ENCODE results near the gene TMEM30A.

Gene TMEM30A

DNA sequence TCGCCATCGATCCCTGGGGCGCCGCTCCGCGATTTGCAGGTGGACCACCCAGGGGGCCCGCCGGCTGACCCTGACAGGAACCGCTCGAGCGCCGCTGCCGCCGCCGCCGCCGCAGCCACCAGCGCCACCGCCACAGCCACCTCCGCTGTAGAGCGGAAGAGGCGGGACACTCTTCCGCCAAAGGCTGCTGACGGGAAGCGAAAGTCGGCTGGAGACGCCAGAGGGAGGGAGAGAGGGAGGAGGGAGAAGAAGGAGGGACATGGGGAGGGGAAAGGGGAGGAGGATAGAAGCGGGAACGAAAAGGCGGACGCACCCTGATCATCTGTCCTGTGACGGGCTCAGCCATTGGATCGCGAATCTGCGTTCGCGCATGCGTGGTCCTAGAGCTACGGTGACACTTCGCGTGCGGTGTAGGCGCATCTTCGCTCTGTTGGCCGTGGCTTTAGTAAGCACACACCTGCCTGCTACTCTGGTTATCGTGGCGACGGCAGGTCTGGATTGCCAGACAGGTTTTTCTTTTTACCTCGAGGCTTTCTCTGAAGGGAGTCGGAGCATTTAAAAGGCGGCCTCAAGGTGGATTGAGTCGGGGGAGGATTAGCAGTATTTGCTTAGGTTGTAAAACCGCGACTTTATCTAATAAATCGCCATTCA, at the start of gene TMEM30A:
Gene TMEM30A, minus strand, starts transcription at position 161 of the 651 bp plus-strand sequence. Its CDS starts 154 bp downstream, at position 7.
- DNase-seq = peak; percentile 98

DNA sequence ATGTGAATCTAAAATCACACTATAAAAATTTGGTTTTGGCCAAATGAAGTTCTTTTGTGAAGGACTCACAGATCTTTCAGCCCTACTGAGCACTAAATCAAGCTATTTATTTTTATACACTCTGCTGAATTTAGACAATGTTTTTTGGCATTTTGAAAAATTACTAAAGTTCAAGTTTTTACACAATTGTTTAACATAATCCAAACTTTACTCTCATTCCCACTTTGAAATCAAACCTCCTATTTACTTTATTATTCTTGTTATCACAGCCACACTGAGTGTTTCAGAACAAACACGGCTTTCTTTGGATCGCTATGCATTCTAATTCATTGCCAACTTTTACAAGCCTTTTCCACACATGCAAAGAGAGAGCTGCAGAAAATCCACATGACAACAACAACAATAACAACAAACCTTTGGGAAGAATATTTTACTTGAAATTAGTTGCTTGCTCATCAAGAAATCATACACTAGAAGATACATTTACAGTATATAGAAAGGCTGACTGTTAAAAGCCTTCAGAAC, 49.1 kb upstream of the TMEM30A start:
- no peak for DNase-seq

DNA sequence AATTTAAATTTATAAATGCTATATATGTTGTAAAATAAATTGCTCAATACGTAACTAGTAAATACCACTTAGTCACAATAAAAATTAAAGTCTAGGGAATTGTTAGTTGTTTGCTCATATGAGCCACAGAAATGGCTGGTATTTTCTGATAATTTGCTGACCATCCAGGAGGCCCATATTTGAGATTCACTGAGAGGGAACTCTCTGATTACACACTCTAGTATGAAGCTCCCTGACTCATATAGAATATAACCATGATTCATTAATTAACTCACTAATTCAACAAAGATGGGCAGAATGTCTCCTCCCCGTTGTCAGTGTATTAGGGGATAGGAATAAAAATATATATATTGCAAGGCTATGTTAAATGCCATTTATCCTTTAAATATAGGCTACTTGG, 46.6 kb upstream of the TMEM30A start:
- DNase-seq = no peak

DNA sequence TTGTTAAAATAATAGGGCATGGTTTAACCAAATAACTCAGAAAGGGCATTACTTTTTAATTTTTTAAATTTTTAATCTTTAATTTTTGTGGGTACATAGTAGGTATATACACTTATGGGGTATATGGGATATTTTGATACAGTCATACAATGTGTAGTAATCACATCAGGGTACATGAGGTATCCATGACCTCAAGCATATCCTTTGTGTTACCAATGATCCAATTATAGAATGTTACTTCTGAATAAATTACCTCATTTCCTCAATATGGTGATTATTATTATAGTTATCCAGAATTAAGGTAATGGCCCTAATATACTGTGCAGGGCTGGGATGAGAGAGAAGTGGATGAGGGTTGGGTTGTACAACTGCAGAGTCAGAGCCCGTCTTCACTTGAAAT, 45.1 kb upstream of the TMEM30A start:
- no peak for DNase-seq

DNA sequence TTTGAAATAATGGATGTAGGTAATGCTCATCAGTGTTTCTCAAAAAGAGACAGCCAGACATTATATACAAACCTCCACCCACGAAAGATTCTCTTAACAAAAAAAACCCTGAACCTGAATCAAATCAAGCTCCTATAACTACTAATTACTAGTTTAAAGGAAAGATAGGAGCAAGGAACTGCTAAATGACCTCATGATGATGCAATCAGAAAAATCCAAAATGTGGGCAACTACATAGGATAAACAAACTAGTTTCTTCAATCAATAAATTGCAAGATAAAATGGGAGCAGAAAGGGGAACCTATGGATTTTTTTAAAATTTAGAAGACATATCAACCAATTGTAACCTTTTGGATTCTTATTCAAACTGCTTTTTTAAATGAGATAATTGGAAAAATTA, 43.2 kb upstream of the TMEM30A start:
- DNase-seq = no peak

DNA sequence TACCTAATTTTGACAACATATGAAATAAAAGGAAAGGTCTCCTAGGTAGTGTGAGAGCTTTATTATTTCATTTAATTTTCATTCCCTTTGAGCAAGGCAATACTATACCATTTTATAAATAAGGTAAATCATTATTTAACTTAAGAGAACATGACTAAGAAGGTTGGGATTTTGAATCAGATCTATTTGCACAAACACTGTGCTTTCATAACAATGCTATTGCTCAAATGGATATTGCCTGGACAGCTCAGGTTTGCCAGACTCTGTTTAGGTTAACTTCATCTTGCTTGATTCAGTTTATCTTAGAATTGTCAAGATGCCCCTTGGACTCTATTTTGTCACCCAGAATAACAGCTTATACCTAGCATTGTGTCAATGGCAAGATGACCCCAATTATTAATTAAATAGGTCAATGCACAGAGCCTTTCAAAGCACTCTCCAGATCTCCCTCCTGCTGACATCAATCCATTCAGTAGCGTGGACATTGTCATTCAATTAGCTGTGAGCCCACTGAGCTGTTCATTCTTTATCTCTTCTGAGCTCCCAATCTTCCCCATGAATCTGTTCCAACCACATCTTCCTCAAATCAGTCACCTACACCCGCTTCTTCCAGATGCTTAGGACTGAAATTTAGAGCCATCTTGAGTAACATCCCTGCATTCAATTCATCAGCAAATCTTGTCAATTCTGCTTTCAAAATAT, 42.1 kb upstream of the TMEM30A start:
- DNase-seq = no peak

DNA sequence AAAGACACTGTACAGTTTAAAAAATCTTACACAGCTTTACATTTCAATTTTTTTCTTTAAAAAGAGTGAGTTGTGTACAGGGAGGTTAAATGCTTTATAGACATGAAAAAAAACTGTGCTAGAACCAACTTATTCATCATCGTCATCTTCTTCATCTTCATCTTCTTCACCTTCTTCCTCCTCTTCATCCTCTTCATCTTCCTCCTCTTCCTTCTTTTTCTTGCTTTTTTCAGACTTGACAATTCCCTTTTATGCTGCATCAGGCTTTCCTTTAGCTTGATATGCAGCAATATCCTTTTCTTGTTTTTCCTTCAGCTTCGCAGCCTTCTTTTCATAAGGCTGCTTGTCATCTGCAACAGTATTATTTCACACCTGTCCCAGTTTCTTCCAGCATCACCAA, 34.3 kb upstream of the TMEM30A start:
- DNase-seq = no peak

DNA sequence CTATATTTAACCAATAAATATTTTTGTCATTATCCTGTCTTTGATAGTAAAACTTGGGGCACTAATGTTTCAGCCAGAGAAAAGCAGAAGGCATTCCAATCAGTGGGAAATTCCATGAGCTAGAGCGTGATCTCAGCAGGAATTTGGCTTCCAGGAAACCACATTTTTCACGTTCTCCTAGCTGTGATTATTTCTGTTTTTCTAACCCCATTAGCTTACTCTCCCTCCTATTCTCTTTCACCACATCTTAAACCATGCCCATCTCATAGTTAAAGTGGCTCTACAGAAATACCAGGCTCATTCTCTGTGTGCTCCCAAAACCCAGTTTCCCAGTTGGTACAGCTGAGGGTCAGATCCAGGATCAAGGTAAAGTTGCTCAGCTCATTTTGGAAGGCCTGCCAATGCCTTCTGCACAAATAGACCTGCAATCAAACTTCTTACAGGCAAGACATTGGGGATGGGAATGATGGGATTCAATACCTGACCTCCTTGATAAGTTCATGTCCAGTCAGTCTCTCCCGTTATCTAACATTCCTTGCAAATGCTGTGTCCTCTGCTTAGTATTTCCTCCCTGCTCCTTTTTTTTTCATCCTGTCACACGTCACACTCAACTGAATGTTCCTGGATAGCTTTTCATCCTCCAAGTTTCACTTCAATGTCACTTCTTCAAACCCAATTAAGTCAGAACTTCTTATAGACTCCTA, 33.1 kb upstream of the TMEM30A start:
- DNase-seq = no peak

DNA sequence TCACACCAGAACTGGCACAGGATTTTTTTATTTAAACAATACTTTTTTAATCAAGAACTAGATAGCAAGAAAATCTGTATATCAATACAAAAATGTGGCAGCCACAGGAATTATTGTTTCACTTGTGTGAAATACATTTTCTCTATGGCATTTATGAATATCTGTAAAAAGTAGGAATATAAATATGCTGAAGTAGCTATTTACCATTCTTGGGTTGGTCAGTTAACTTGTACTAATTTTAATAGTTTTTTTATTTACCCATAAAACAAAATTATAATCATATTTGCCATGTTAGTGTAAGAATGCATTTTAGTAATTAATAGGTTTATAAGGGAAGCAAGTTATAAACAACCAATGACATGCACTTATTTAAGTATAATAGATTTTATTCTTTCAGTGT, 31.4 kb upstream of the TMEM30A start:
- no peak for DNase-seq

DNA sequence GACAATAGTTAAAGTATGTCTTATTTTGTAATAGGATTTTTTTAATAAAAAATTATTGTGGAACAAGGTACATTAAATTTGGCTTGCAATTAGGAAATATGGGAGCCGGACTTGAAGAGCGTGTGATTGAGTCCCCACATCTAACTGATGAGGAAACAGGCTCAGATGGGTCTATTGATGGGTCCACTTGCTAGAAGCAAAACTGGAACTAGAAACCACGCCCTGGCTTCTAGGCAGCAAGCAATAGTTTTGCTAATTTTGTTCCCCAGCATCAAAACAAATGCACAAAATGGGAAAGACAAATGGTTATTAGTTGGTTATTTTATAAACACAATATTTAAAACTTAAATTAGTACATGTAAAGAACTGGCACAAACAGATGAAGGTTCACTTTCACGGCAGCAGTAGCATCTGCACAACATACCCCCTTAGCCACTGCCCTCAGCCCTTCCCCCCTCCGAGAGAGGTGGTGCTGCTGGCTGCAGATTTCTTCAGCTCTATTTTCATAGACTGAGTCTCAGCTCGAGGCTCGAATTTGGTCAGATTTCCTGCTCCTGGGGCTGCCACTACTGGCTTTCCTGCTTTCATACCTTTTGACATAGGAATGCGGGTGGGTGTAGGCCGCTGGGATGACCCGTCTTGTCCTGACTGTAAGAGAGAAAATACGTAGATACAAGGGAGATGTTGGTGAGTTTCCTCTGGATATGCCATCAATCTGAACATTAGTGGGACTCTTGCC, 23.8 kb upstream of the TMEM30A start:
- DNase-seq = no peak

DNA sequence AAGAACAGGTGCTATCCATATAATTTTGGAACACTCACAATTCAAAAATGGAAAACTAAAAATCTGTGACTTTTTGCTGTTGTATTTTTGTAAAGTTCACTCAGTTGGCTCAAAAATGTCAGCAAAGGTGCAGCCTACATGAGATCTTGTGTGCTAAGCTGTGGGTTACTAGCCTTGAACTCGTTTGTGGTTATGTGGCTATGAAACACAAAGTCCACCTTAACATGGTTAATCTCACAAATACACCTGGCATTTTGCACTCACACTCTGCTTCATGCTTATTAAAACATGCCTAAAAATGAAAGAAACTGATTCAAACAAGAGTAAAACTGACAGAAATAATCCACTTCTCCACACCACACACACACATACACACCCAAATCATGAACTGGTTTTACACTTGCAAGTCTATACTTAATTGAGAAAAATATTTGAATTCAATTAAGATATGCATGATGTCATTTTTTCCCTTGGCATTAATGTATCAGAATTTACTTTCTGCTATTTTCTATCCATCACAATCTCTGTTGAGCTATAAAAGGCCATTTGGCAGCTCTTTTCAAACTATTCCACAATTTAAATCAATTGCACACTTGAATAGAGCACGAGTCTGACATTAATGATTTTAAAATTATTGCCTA, 22.9 kb upstream of the TMEM30A start:
- DNase-seq = no peak

DNA sequence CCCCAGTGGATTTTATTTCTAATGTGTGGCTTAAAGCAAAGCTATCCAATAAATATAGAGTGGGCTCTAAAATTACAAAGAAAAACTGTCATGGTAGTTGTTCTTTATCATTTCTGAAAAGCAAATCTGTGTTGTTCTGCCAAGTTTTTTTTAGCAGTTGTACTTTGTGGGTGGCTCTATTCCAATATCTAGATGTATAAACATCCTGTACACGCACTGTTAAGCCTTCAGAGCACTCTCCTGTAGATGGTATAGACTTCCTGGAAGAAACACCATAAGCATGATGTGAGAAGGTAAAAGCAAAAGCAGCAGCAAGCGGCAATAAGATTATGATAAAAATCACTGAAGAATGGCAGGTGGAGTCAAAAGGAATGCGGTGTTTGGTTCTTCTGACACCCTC, 21.5 kb upstream of the TMEM30A start:
- no peak for DNase-seq

DNA sequence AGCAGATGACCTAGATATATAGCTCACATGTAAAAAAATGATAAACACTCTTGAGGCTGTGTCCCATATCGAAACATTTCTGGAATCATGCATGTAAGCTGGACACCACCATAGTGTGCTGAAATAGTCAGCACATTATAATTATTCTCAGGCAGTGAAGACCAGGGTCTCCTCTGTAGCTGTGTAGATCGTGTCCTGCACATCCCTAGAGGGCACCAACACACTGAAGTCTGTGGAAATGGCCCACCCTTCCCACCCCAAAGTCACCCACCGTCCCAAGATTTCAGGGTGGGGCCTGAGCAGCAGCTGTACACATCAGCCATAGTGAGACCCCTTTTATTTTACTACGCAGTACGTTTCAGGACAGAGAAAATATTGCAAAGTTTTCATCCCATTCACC, 21.0 kb upstream of the TMEM30A start:
- no peak for DNase-seq

DNA sequence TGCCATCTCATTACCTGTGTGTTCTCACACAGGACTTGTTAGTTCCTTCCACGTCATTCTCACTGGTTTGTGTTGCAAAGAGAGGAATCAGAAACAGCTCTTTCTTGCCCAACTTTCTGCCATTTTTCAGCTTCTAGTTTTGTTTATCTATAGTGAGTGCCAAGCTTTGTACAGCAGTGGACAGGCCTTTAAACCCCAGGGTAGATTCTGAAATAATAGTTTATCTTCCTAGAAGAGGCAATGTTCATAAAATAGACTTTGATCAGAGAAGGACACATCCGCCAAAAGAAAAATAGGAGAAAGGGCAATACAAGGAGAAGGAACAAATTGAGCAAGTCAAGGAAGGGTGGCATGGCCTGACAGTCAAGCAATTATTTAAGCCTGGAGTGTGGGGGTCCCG, 17.7 kb upstream of the TMEM30A start:
- no peak for DNase-seq

DNA sequence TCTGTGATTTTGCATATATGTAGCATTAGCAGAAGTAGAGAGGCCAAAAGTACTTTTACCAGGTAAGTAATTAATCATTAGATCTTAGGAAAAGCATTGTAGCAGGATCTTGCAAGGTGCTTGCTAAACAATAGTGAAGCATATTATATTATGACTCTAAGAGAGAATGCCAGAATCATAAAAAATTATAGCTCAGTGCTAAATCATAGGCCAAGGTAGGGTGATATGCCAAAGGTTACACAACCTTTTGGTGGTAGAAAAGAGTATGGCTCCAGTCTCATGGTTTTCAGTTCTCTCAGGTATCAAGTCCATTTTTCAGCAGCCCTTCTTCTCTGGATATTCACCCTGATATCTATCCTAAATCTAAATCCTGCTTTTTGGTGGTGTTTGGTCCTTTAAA, 16.9 kb upstream of the TMEM30A start:
- DNase-seq = no peak

DNA sequence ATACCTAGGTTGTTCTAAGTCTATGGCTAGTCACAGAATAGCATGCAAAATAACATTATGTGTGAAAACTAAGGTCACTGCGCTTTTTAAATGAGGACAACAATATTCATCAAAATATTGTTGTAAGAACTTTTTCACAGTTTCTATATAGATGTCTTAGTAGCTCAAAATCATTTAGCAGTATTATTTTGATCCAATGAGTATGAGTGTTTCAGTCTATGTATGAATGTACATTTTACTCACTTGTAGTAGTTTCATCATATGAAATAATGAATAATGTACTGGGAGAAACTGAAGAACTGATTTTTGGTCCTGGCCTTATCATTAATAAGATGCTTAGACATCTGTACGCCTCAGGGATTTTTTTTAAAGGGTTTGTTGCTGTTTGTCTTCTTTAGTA, 16.5 kb upstream of the TMEM30A start:
- DNase-seq = no peak

DNA sequence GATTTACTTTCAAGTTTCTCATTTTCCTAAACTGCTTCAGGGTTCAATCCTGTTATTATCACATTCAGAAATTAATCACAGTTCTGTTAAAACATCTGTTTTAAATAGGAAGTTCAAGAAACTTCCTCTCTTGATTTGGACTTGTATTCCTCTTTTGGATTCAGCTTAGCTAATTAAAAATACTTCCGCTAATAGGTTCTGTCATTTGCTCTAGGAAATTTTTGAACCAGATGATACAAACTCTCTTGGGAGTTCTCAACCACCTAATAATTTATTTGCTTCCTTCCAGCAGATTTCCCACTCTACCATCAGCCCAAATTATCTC, 15.9 kb upstream of the TMEM30A start:
- DNase-seq = no peak

DNA sequence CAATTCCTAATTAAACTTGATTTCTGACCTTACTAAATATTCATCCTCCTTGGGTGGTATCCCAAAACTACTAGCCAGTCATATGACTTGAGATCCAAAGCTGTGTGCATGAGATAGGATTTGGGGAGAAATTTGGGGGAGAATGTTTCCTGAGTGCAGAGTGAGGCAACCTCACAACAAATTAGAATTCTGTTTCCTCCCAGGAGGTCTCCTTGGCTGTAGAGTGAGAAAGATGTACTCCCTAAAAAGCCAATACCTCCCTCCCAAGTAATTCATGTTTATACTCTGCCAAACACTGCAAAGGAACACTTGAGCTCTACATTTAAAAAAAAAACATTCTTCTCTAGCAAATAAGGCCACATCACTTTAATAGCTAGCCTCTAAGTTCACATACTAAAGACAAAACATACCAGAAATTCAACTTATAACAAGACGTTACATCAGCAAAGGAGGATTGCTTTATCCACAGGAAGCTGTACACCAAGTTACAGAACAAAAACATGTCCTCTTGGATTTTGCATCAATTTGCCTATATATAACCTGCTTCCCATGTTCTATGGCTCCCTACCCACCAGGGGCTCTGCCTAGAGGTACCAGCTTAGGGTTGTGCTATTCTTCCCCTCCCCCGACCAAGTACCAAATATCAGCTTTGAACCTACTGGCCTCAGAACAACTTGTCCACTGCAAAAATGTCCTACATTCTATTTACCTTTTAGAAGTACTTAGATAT, 15.4 kb upstream of the TMEM30A start:
- DNase-seq = no peak

DNA sequence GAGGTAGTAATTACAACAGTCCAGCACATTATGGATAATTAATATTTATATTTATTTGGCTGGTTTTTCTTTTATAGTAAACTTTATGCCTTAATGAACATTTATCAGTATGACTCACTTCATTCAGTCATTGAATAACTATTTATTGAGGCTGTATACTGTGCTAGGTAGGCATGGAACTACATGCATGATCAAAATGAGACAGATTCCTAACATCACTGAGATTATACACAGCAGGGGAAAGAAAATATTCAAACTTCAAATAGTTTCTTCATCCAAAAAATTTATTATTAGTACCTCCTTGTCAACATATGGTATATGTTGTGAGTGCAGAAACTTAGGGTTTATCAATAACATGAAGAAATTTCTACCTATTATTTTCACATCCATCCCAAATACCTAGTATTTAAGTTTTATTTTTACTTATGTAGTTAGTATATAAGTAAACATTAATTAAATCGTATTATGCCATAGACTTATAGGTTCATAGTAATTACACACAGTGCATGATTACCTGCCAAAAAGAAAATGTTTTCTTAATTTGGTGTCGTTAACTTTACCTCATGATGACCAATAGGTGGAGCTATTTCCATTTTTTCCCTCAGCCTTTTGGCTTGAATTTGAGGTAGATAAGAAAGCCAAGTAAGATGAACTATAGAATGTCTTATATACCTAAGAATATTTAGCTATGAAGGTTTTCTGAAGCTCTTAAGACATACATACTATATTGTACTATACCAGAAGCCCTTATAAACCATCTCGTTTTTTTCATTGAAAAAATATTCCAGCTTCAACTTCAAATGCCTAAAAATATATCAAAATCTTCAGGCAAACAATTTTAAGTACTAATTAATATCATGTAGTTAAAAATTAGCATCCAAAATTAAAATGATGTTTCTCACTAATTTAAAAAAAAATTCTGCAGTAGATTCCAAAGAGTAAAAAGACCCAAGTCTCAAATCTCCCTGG, 12.5 kb upstream of the TMEM30A start:
- peak in 1 of 2 donors; percentile 73 for DNase-seq

DNA sequence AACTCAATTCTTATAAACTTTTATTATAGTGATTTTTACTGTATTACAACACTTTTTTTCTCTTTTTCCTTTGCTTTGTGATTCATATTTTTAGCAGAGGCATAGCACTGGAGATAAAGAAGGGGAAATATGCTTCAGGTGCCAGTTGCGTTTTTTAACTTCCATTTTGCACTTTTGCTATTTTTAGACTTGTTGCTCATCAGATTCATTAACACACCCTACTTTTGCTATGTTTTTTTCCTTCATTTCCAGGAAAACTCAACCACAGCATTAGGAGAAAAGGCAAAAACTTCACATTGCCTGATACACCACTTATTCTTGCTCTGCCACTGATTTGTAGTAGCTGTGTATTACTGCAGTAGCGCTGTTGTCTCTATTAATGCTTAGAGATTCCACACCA, 8.0 kb upstream of the TMEM30A start:
- no peak for DNase-seq

DNA sequence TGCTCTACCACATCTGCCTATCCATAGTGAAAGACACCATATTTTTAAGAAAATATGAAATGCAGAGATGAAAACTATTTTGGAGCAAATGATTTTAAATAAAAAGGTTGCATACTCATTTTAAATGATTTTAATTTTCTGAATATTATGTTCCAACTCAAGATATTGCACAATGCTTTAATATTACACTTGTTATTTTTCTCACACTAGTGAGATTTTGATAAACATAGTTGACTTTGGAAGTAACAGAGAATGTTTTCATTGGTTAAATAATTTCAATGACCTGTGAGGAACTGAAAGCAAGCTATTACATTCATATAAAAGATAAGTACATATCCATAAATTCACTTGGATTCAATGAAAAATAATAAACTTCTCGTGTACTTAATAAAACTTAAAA, 7.2 kb upstream of the TMEM30A start:
- DNase-seq = no peak

Data from CD4-positive, alpha-beta T cell treated with Interleukin-4 for 1 hour (primary cell).